A673 (cell line): ENCODE measurements around the gene DHDH.
"Not testable (repeated sequence)": the region's sequence is repeated elsewhere in the genome, so short reads cannot be mapped to it uniquely, and the experiment has no call there.

Source experiments
- EZH2 ChIP-seq: fragments of 200-600 bp; sonication (generic); IDR thresholded peaks from 2 replicates; pipeline ENCODE4 v1.6.1; 2017; ENCODE audit warnings: borderline replicate concordance, low read depth, mild to moderate bottlenecking, mixed read lengths, antibody characterized with exemption, low read length; ENCODE audit not compliant: poor library complexity, severe bottlenecking
- TF ChIP-seq, protein P1 (sequence below): fragments of 300-800, 200-600 bp; sonication (generic); conservative IDR thresholded peaks from 2 replicates; pipeline ENCODE4 v1.5.1; 2017; ENCODE audit warnings: low read depth, mild to moderate bottlenecking, antibody characterized with exemption, low read length, moderate library complexity, mixed read lengths

- TF ChIP-seq, protein P1, sequence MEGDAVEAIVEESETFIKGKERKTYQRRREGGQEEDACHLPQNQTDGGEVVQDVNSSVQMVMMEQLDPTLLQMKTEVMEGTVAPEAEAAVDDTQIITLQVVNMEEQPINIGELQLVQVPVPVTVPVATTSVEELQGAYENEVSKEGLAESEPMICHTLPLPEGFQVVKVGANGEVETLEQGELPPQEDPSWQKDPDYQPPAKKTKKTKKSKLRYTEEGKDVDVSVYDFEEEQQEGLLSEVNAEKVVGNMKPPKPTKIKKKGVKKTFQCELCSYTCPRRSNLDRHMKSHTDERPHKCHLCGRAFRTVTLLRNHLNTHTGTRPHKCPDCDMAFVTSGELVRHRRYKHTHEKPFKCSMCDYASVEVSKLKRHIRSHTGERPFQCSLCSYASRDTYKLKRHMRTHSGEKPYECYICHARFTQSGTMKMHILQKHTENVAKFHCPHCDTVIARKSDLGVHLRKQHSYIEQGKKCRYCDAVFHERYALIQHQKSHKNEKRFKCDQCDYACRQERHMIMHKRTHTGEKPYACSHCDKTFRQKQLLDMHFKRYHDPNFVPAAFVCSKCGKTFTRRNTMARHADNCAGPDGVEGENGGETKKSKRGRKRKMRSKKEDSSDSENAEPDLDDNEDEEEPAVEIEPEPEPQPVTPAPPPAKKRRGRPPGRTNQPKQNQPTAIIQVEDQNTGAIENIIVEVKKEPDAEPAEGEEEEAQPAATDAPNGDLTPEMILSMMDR: not testable (repeated sequence)
- TF ChIP-seq EZH2: not testable (repeated sequence)
Observed at GRCh38 chr19:48909424-48910077, 23.9 kb upstream of the DHDH start.
